H9 (cell line): ENCODE data around the gene RNF26. TPM values are rescaled to one million over a fixed set of nuclear protein-coding genes. Genes with fewer than 3 reads are reported as not detected.

Experiments
- DNase-seq: peaks from one replicate; pipeline ENCODE4 v3.0.0-alpha.2; 2017
- H2AFZ ChIP-seq: one replicate; pipeline ENCODE4 v1.6.1; 2013; ENCODE audit warnings: mild to moderate bottlenecking, low read length, control low read depth, moderate library complexity
- H2AK5ac ChIP-seq: 2 replicates; pipeline ENCODE4 v1.6.1; 2013; ENCODE audit warnings: low read length, control low read depth, mixed read lengths; ENCODE audit not compliant: insufficient read length
- H2BK120ac ChIP-seq: one replicate; pipeline ENCODE4 v1.6.1; 2013; ENCODE audit warnings: low read depth, mild to moderate bottlenecking, low read length, control low read depth, inconsistent platforms; ENCODE audit not compliant: poor library complexity, severe bottlenecking
- H2BK12ac ChIP-seq: 2 replicates; pipeline ENCODE4 v1.6.1; 2013; ENCODE audit warnings: low read length, control low read depth, mixed read lengths, low read depth; ENCODE audit not compliant: insufficient read length
- H2BK15ac ChIP-seq: 2 replicates; pipeline ENCODE4 v1.6.1; 2013; ENCODE audit warnings: low read depth, low read length, control low read depth
- H2BK20ac ChIP-seq: one replicate; pipeline ENCODE4 v1.6.1; 2013; ENCODE audit warnings: low read depth, mild to moderate bottlenecking, low read length, control low read depth, inconsistent platforms; ENCODE audit not compliant: poor library complexity, severe bottlenecking
- H2BK5ac ChIP-seq: 2 replicates; pipeline ENCODE4 v1.6.1; 2013; ENCODE audit warnings: low read length, control low read depth, mixed read lengths; ENCODE audit not compliant: insufficient read length
- H3K14ac ChIP-seq: 2 replicates; pipeline ENCODE4 v1.6.1; 2013; ENCODE audit warnings: low read length, control low read depth; ENCODE audit not compliant: insufficient read depth
- H3K18ac ChIP-seq: 2 replicates; pipeline ENCODE4 v1.6.1; 2013; ENCODE audit warnings: low read depth, mild to moderate bottlenecking, mixed read lengths, low read length, control low read depth; ENCODE audit not compliant: insufficient read length
- H3K23ac ChIP-seq: 2 replicates; pipeline ENCODE4 v1.6.1; 2013; ENCODE audit warnings: low read length, control low read depth, mixed read lengths, low read depth; ENCODE audit not compliant: insufficient read length
- H3K23me2 ChIP-seq: 2 replicates; pipeline ENCODE4 v1.6.1; 2013; ENCODE audit warnings: low read depth, mild to moderate bottlenecking, mixed read lengths, low read length, control low read depth; ENCODE audit not compliant: insufficient read length, poor library complexity, severe bottlenecking
- H3K27ac ChIP-seq: 2 replicates; pipeline ENCODE4 v1.5.1; 2013; ENCODE audit warnings: low read length, control low read depth, mixed read lengths, low read depth; ENCODE audit not compliant: insufficient read length
- H3K27me3 ChIP-seq: 2 replicates; pipeline ENCODE4 v1.6.1; 2013; ENCODE audit warnings: low read length, control low read depth, inconsistent platforms; ENCODE audit not compliant: insufficient read depth
- H3K4ac ChIP-seq: 2 replicates; pipeline ENCODE4 v1.6.1; 2013; ENCODE audit warnings: low read depth, mild to moderate bottlenecking, control low read depth, inconsistent platforms, low read length, moderate library complexity
- H3K4me1 ChIP-seq: 2 replicates; pipeline ENCODE4 v1.6.1; 2013; ENCODE audit warnings: low read length, control low read depth, inconsistent platforms; ENCODE audit not compliant: insufficient read depth
- H3K4me2 ChIP-seq: 2 replicates; pipeline ENCODE4 v1.6.1; 2013; ENCODE audit warnings: low read length, control low read depth, mixed read lengths; ENCODE audit not compliant: insufficient read length, insufficient read depth
- H3K56ac ChIP-seq: 2 replicates; pipeline ENCODE4 v1.6.1; 2013; ENCODE audit warnings: low read depth, mild to moderate bottlenecking, mixed read lengths, low read length, control low read depth; ENCODE audit not compliant: insufficient read length
- H3K79me1 ChIP-seq: 2 replicates; pipeline ENCODE4 v1.6.1; 2013; ENCODE audit warnings: low read depth, mild to moderate bottlenecking, moderate library complexity, low read length, control low read depth, inconsistent platforms; ENCODE audit not compliant: insufficient read depth, poor library complexity, severe bottlenecking
- H3K79me2 ChIP-seq: 2 replicates; pipeline ENCODE4 v1.6.1; 2013; ENCODE audit warnings: low read length, control low read depth, inconsistent platforms; ENCODE audit not compliant: insufficient read depth
- H3K9ac ChIP-seq: 2 replicates; pipeline ENCODE4 v1.6.1; 2013; ENCODE audit warnings: low read length, control low read depth, mixed read lengths; ENCODE audit not compliant: insufficient read length; ENCODE audit errors: extremely low read depth
- H3K9me3 ChIP-seq: one replicate; pipeline ENCODE4 v1.6.1; 2013; ENCODE audit warnings: low read depth, low read length, inconsistent platforms; ENCODE audit not compliant: control insufficient read depth
- H3T11ph ChIP-seq: one replicate; pipeline ENCODE4 v1.6.1; 2013; ENCODE audit warnings: mild to moderate bottlenecking, low read length, control low read depth, inconsistent platforms
- H4K20me1 ChIP-seq: one replicate; pipeline ENCODE4 v1.6.1; 2013; ENCODE audit not compliant: control insufficient read depth, insufficient read length, insufficient read depth
- H4K5ac ChIP-seq: 2 replicates; pipeline ENCODE4 v1.6.1; 2013; ENCODE audit warnings: low read depth, mild to moderate bottlenecking, mixed read lengths, low read length, control low read depth; ENCODE audit not compliant: insufficient read length
- H4K8ac ChIP-seq: replicated peaks from 2 replicates; pipeline ENCODE4 v1.6.1; 2013; ENCODE audit warnings: low read length, control low read depth, mixed read lengths, low read depth; ENCODE audit not compliant: insufficient read length
- H4K91ac ChIP-seq: 2 replicates; pipeline ENCODE4 v1.6.1; 2013; ENCODE audit warnings: low read depth, mild to moderate bottlenecking, moderate library complexity, mixed read lengths, low read length, control low read depth; ENCODE audit not compliant: insufficient read length
- H3K27ac Mint-ChIP-seq, 3 experiments: 2 replicates in 2 of 3; 3 replicates in 1 of 3; pipeline ENCODE4 v1.8.0; 2020 to 2021; ENCODE audit warnings: mixed read lengths in 3 of 3, mild to moderate bottlenecking in 1 of 3, moderate library complexity in 1 of 3
- H3K27me3 Mint-ChIP-seq: 2 replicates; pipeline ENCODE4 v1.8.0; 2021; ENCODE audit warnings: low read depth, mild to moderate bottlenecking, moderate library complexity, mixed read lengths
- H3K36me3 Mint-ChIP-seq, 3 experiments: 2 replicates in 2 of 3; 3 replicates in 1 of 3; pipeline ENCODE4 v1.8.0; 2020 to 2021; ENCODE audit warnings: low read depth in 3 of 3, mixed read lengths in 3 of 3; ENCODE audit not compliant: insufficient read depth in 1 of 3
- H3K4me1 Mint-ChIP-seq, 2 experiments: 2 replicates each; pipeline ENCODE4 v1.8.0; 2020; ENCODE audit warnings: mixed read lengths in 2 of 2
- H3K4me3 Mint-ChIP-seq, 2 experiments: 2 replicates in 1 of 2; 3 replicates in 1 of 2; pipeline ENCODE4 v1.8.0; 2020 to 2021; ENCODE audit warnings: mild to moderate bottlenecking in 2 of 2, mixed read lengths in 2 of 2, moderate library complexity in 1 of 2
- H3K9me3 Mint-ChIP-seq, 2 experiments: 2 replicates in 1 of 2; 3 replicates in 1 of 2; pipeline ENCODE4 v1.8.0; 2020; ENCODE audit warnings: mild to moderate bottlenecking in 2 of 2, mixed read lengths in 2 of 2, moderate library complexity in 1 of 2
- CTCF ChIP-seq: fragments of 200-600 bp; sonication (generic); conservative IDR thresholded peaks from 3 replicates; pipeline ENCODE4 v1.8.0; 2021; ENCODE audit warnings: antibody characterized with exemption, mild to moderate bottlenecking
- WGBS: extraction: QIAGEN DNeasy Blood & Tissue Kit; methylation state at CpG from one replicate; pipeline ENCODE4 v1.1.7; 2013; ENCODE audit warnings: missing lambda C conversion rate, low lambda C conversion rate, mixed read lengths; ENCODE audit not compliant: insufficient read length; ENCODE audit errors: extremely low coverage; 5-methylcytosine and 5-hydroxymethylcytosine counted together
- total RNA-seq: library from RNA; stranded (reverse); gene quantifications from 2 replicates; pipeline ENCODE4 v1.2.1, GENCODE V29; 2021

The RNF26 gene
- total RNA-seq, 1 experiment from 2014 or later = 57.6 TPM

DNA sequence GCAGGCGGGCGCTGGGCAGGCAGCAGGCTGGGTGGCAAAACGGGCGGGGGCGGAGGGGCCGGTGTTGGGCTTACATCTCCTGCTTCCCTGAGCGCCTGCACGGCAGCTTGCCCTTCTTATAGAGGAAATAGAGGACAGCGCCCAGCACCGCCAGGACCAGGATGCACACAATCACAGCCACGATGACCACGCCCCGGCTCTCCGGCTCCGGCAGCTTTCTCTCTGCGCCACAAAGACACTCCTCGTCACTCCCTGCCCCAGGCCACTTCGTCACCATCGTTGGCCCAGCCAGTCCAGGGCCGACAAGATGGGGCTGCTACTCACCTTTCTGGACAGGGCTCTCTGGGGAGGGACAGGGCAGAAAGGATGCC lies 23.7 kb upstream of the RNF26 start:
- Histone ChIP-seq H3K27me3 (peaks cover 2% of the 10 kb centered on the region; the same call in 1 of the 2 replicates), H3K4me2 (no peak overlapping the region), H2AK5ac (no peak overlapping the region), H2BK15ac (no peak overlapping the region), H4K20me1 (no peaks in the 10 kb centered on the region), H3K9ac (no peak overlapping the region), H2BK12ac (no peak overlapping the region), H3K4ac (no peak overlapping the region), H3K18ac (no peak overlapping the region), H3K14ac (no peak overlapping the region), H3K79me2 (no peaks in the 10 kb centered on the region), H4K8ac (no peak overlapping the region), H4K91ac (no peak overlapping the region), H2AFZ (no peak overlapping the region), H3K23me2 (peaks cover 5% of the 10 kb centered on the region), H4K5ac (no peak overlapping the region), H2BK120ac (no peak overlapping the region), H3K56ac (no peak overlapping the region), H3T11ph (no peak overlapping the region), H3K27ac (no peak overlapping the region), H3K79me1 (no peaks in the 10 kb centered on the region), H3K9me3 (no peaks in the 10 kb centered on the region), H3K23ac (no peak overlapping the region), H2BK20ac (no peak overlapping the region), H3K4me1 (no peaks in the 10 kb centered on the region), H2BK5ac (no peak overlapping the region)
- Mint-ChIP-seq H3K4me3 (peak overlapping the region in 1 of 2 experiments; percentile 36; a peak in 2 of 5 replicates), H3K27ac (0 out of 7 replicates have a peak overlapping the region, but pooled peaks of 1 of the 3 experiments have one; percentile 16), H3K4me1 (peaks cover 18 to 26% of the 10 kb centered on the region in 2 experiments), H3K36me3 (peaks cover 3 to 48% (median 25%) of the 10 kb centered on the region in 3 experiments; a peak in 5 of 7 replicates), H3K9me3 (no peaks in the 10 kb centered on the region), H3K27me3 (peaks cover 17% of the 10 kb centered on the region)
- DNase-seq = no peak
- WGBS = no CpG with 5 or more reads among the region's 20 CpGs
- no peak for TF ChIP-seq CTCF
